Activated naive CD4-positive, alpha-beta T cell treated with anti-CD3 and anti-CD28 coated beads, Interleukin-2, amount 10 ng/mL, durations not matched to agents 7 days and 5 days (primary cell): ENCODE measurements around the gene HOXD12.
A peak's percentile ranks its signal among the peaks of the same experiment; 100 is the strongest.

Experiments used
- CTCF ChIA-PET: fragments of 350-600 bp; sonication (Branson Sonifier 250); formaldehyde crosslinking; loops from one replicate; lab custom pipeline; 2021; ENCODE audit warnings: antibody characterized with exemption; lab: Charles Lee
- DNase-seq: peaks from one replicate; pipeline ENCODE4 v3.0.0-alpha.2; 2020
- H3K27ac Mint-ChIP-seq: one replicate; pipeline ENCODE4 v1.8.0; 2021; ENCODE audit warnings: mild to moderate bottlenecking, moderate library complexity, mixed read lengths
- H3K27me3 Mint-ChIP-seq: one replicate; pipeline ENCODE4 v1.8.0; 2021; ENCODE audit warnings: mild to moderate bottlenecking, mixed read lengths
- H3K36me3 Mint-ChIP-seq: one replicate; pipeline ENCODE4 v1.8.0; 2021; ENCODE audit warnings: mixed read lengths
- H3K4me1 Mint-ChIP-seq: one replicate; pipeline ENCODE4 v1.8.0; 2021; ENCODE audit warnings: mixed read lengths
- H3K4me3 Mint-ChIP-seq: one replicate; pipeline ENCODE4 v1.8.0; 2021; ENCODE audit warnings: mild to moderate bottlenecking, moderate library complexity, mixed read lengths
- H3K9me3 Mint-ChIP-seq: one replicate; pipeline ENCODE4 v1.8.0; 2021; ENCODE audit warnings: mixed read lengths

HOXD12 gene

DNA sequence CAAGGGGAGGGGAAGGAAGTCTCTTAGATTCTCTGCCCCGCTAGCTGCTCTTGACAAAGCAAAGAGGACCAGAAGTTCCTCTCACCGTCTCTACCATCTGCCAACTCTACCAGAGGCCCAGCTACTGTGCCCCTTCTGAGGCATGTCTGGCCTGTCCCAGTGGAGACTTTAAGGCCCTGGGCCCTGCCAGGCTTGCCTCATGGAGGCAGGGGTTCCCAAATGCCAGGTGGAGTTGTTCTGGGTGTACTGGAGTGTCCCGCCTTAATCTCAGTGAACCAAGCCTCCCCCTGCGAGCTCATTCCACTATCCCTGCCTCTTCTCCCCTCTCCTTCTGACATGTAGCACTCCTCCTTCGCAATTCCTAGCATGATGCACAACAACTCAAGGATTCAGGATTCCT, 2.2 kb downstream of the HOXD12 start:
- CTCF ChIA-PET: interaction anchor here (0.9 to 1.4 kb wide), 3 partner anchors 25 to 39 kb away, joined by 3 to 4 read pairs (median 4); no protein-coding TSS in a partner anchor
- Mint-ChIP-seq H3K4me3 (no peak overlapping the region), H3K4me1 (peaks cover 15% of the 10 kb centered on the region), H3K27me3 (peaks cover 100% of the 10 kb centered on the region), H3K9me3 (peaks cover 3% of the 10 kb centered on the region), H3K27ac (no peak overlapping the region), H3K36me3 (peaks cover 5% of the 10 kb centered on the region)
- DNase-seq: no peak

DNA sequence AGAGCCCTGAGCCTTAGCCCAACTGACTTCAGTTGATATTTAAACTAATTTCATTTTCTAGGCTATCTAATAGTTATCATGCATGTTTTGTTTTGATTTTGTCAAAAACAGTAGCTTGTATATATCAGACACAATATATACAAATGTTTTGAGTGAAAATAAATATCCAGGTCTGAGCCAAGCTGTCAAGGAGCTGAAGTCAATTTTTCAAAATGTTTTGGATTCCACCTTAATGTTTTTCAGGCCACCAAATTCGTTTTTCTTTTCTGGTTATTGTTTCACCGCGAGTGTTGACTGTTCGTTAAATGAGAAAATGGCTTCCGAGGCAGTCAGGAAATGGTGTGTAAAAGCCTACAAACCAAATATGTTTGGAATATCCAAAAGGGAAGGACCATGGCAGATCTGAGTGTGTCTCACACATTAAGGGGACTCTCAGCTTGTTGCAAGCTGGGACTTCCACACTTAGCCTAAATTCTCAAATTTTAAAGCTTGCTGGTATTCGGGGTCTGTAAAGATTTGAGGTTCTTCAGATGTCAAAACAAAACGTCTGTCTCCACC, 2.8 kb downstream of the HOXD12 start:
- CTCF ChIA-PET: interaction anchor here (0.8 to 1.4 kb wide), 4 partner anchors 18 to 38 kb away, joined by 3 to 5 read pairs (median 4); no protein-coding TSS in a partner anchor
- Mint-ChIP-seq H3K36me3 (peaks cover 5% of the 10 kb centered on the region), H3K27ac (no peak overlapping the region), H3K27me3 (peaks cover 100% of the 10 kb centered on the region), H3K4me3 (no peak overlapping the region), H3K4me1 (peaks cover 10% of the 10 kb centered on the region), H3K9me3 (peaks cover 3% of the 10 kb centered on the region)
- DNase-seq: no peak

DNA sequence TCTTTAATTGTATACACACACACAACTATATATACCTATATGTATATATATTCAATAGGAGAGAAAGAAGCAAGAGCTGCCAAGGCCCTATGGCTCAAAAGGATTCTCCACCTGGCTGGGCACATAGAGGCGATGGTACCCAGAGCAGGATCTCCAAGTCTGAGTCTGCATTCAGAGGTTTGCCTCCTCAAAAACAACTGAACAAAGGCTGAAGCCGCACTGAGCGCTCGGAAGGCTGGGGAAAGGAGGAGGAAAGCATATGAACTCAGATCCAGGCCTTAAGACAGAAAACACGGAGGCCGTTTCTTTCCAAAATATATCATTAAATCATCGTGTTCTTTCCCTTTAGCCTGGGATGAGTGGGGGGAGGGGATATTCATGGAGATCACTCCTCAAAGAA, 3.6 kb downstream of the HOXD12 start:
- Mint-ChIP-seq H3K9me3 (peaks cover 3% of the 10 kb centered on the region), H3K4me3 (no peak overlapping the region), H3K36me3 (peaks cover 5% of the 10 kb centered on the region), H3K27ac (no peak overlapping the region), H3K4me1 (peaks cover 5% of the 10 kb centered on the region), H3K27me3 (peaks cover 96% of the 10 kb centered on the region)
- DNase-seq: no peak
- CTCF ChIA-PET: interaction anchor here (1.4 kb wide), 1 partner anchor 24 kb away, joined by 4 read pairs; no protein-coding TSS in a partner anchor

DNA sequence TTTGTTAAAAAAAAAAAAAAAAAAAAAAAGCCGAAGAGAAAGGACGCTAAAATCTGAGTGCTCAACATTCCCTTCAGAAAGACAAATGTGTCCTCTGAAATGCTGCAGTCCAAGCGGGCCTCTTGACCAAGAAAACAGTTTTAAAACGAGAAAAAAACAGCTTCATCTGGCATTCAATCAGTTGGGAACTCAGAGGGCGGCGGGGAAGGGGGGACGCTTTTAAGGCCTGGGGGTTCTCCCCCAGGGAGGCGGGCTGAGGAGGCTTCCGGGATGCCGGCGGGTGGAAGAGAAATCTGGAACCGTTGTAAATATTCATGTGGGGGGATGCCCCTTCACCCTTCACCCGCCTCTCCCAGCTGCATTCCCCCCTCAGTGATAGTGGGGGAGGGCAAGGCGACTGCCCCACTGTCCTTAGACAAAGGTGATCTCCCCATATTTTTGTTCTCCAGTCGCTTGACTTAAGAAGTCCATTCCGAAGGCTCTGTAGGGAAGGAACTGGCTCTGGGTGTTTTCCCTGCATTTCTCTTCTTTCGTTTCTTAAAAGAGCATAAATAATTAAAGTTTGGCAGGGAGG, 4.2 kb downstream of the HOXD12 start:
- CTCF ChIA-PET: no interaction called here
- no peak for DNase-seq
- Mint-ChIP-seq H3K9me3 (peaks cover 3% of the 10 kb centered on the region), H3K4me3 (no peak overlapping the region), H3K27me3 (peaks cover 96% of the 10 kb centered on the region), H3K27ac (no peak overlapping the region), H3K4me1 (peaks cover 6% of the 10 kb centered on the region), H3K36me3 (peaks cover 5% of the 10 kb centered on the region)

DNA sequence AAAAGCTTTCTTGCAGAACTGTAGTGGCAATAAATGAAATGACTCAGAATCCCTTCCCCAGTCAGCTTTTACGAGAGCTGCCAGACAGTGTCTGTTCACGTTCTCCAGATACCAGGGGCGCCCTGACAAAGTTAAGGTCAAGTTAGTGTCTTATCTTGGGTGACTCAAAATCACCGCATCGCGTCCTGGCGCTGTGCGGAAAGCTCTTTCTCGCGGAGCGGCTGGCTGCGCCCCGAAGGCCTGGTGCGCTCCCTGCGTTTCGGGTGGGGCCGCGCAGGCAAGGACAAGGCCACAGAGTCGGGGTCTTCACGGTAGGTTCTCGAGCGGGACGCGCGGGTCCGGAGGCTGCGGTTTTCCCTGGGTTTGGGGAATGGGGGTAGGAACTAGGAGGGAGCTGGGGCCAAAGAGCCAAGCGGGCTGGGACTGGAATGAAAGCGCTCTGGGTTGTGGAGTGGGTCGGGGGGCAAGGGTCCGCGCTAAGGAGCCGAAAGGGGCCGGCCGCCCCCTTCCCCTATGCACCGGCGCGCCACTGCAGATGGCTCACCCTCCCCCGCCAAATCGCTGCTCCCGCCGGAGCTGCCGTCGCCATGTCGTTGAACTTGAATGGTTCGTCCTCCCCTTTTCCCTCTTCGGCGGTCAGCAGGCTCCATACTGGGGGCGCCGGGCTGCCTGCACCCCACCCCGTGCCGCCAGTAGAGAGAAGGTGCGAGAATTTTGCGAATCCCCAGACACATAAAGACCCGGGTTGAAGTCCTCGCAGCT, 4.9 kb downstream of the HOXD12 start:
- H3K4me1 Mint-ChIP-seq: peaks cover 7% of the 10 kb centered on the region
- CTCF ChIA-PET: no interaction called here
- peaks cover 7% of the 10 kb centered on the region for H3K36me3 Mint-ChIP-seq
- peak overlapping the region; percentile 73 for H3K27ac Mint-ChIP-seq
- no peak for DNase-seq
- H3K27me3 Mint-ChIP-seq: peaks cover 96% of the 10 kb centered on the region
- H3K9me3 Mint-ChIP-seq: peaks cover 4% of the 10 kb centered on the region
- no peak overlapping the region for H3K4me3 Mint-ChIP-seq

DNA sequence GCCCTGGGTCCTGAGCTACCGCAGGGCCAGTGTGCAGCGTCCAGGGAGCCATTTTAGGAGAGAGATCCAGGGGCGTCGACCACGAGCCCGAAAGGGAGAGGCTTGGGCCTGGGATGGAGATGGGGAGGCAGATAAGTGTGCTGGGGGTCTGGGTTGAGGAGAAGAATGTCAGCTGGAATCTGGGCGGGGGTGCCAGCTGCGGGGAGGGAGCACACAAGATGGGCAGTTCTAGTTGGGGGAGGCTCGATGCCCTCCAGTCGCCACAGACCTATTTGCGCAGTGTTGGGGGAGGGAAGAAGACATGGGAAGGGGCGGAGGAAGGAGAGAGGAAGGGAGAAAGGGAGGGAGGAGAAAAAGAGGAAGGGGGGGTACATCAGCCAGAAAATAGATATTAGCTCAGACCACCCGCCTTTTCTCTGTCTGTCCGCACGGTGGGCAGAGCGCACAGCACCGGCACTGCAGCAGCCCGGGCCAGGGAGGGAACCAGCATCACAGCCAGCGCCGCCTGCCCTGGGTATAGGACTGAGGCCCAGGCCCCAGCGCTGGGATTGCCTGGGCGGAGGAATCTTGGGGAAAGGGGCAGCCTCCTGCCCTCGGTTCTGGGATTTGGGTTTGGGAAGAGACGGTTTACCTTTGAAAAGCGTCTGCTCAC, 5.6 kb downstream of the HOXD12 start:
- peaks cover 4% of the 10 kb centered on the region for H3K9me3 Mint-ChIP-seq
- H3K36me3 Mint-ChIP-seq: peaks cover 7% of the 10 kb centered on the region
- no peak for DNase-seq
- H3K4me1 Mint-ChIP-seq: peaks cover 7% of the 10 kb centered on the region
- CTCF ChIA-PET: no interaction called here
- peak overlapping the region; percentile 45 for H3K27ac Mint-ChIP-seq
- peaks cover 95% of the 10 kb centered on the region for H3K27me3 Mint-ChIP-seq
- no peak overlapping the region for H3K4me3 Mint-ChIP-seq

DNA sequence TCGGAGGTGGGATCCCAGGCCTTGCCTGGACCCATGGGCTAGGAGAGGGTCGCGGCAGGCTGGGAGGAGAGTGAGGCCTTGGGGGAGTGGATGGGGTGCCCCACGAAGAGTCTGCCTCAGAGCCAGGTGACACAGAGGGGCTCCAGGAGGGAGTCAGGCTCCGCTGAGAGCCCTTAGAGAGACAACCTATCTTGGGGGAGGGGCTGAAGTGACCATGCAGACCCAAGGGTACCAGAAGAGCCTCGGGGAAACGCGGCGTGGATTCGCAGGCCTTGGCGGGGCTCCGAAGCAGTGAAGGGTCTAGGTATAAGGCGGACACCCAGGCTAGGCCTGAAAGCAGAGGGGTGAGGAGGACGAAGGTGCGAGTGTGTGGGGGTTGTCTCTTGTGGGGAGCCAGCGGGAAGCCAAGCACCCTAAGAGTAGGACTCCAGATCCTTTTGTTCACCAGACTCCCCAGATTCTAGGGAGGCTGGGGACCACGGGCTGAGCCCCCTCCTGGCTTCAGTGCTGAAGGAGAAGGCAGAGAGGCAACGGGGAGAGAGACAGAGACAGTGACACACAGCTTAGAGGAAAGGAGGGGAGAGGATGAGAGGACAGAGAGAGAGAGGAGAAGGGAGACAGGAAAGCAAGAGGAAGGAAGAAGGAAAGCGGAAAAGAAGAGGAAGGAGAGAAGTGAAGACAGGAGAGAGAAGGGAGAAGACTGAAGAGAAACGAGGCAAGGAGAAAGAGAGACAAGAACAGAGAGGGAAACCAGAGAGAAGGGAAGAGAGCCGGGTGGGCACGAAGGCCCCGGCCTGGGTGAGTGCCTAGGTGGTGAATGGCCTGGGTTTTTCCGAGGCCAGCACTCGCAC, 6.4 kb downstream of the HOXD12 start:
- CTCF ChIA-PET: no interaction called here
- Mint-ChIP-seq H3K27me3 (peaks cover 92% of the 10 kb centered on the region), H3K27ac (peak overlapping the region; percentile 82), H3K36me3 (peaks cover 7% of the 10 kb centered on the region), H3K4me3 (peak overlapping the region; percentile 43), H3K4me1 (peaks cover 7% of the 10 kb centered on the region), H3K9me3 (peaks cover 4% of the 10 kb centered on the region)
- no peak for DNase-seq

DNA sequence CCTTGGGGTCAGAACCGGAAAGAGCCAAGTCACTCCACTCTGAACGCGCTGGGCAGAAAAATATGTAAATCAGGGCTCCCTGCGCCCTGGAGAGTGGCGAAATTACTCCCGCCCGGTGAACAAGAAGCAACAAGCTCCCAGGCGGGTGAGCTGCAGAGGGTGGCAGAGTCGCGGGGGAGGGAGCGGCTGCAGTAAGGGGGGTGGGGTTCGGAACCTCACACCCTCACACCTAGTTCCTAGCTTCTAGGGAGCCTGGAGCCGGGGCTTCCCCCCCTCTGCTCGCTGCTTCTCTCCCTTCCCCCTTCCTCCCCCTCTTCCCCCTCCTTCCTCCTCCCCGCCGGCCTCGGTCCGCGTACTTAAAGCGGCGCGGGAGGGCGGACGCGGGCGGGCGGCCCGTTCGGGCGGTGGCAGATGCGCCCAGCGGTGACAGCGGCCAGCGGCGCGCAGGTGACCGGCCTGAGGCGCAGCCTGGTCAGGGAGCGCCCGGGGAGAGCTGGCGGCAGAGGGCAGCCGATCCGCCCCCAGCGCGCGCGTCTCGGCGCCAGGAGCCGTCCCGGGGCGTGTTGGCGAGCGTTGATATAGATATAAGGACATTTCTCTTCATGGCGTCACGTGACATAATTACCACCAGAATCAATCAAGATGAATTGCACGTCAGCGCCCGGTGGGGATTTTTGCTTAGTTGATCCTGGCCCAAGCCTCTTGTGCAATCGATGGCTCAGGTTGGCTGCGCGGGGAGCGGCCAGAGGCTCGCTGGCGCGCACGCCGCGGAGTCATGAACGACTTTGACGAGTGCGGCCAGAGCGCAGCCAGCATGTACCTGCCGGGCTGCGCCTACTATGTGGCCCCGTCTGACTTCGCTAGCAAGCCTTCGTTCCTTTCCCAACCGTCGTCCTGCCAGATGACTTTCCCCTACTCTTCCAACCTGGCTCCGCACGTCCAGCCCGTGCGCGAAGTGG, 7.3 kb downstream of the HOXD12 start, which contains the start of gene HOXD11:
Gene HOXD11 (plus strand): TSS at position 700 of the 959 bp plus-strand sequence. CDS start 76 bp downstream, at position 776.
- H3K27ac Mint-ChIP-seq: peak within 1 kb of the TSS; percentile 82
- no peak for DNase-seq
- CTCF ChIA-PET: no interaction called here
- peaks cover 7% of the 10 kb centered on the region for H3K4me1 Mint-ChIP-seq
- H3K36me3 Mint-ChIP-seq: peaks cover 9% of the 10 kb centered on the region
- peaks cover 4% of the 10 kb centered on the region for H3K9me3 Mint-ChIP-seq
- H3K4me3 Mint-ChIP-seq: peak within 1 kb of the TSS; percentile 43
- peaks cover 92% of the 10 kb centered on the region for H3K27me3 Mint-ChIP-seq

DNA sequence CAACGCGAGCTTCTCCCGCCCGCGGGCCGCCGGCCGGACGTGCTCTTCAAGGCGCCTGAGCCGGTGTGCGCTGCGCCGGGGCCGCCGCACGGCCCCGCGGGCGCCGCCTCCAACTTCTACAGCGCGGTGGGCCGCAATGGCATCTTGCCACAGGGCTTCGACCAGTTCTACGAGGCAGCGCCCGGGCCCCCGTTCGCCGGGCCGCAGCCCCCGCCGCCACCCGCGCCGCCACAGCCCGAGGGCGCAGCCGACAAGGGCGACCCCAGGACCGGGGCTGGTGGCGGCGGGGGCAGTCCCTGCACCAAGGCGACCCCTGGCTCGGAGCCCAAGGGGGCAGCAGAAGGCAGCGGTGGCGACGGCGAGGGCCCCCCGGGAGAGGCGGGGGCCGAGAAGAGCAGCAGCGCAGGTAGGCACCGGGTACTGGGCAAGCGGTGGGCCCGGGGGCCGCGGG, 8.2 kb downstream of the HOXD12 start:
- peaks cover 7% of the 10 kb centered on the region for H3K4me1 Mint-ChIP-seq

DNA sequence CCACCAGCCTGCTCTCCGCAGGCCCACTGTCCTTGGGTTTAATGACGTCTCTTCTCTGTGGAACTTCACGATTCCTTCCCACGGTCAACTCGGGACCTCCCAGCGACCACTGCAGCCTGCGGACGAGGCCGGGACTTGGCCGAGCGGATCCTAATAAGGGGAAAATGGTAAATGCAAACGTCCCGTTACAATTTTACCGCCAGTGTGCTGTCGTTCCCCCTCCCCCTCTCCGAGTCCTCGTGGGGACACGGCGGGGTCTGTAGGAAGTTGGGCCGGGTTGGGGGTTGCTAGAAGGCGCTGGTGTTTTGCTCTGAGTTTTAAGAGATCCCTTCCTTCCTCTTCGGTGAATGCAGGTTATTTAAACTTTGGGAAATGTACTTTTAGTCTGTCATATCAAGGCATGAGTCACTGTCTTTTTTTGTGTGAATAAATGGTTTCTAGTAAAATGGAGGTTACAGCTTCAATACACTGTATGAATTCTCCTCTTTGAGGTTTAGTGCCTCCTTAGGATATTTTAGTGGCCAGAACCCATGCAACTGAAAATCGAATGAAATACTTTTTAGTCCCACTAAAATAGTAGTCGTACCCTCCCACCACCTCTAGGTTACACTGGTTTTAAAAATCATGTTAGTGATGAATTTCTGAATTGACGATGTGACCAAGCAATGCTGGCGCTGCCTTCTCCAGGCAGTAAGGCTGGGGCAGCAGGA, 9.8 kb downstream of the HOXD12 start:
- peak overlapping the region; percentile 66 for H3K27ac Mint-ChIP-seq
- CTCF ChIA-PET: interaction anchor here (0.8 to 2.3 kb wide), 6 partner anchors 11 to 419 kb away, joined by 3 to 12 read pairs (median 4); no protein-coding TSS in a partner anchor
- peaks cover 7% of the 10 kb centered on the region for H3K4me1 Mint-ChIP-seq
- peaks cover 9% of the 10 kb centered on the region for H3K36me3 Mint-ChIP-seq
- peaks cover 4% of the 10 kb centered on the region for H3K9me3 Mint-ChIP-seq
- H3K4me3 Mint-ChIP-seq: peak overlapping the region; percentile 24
- DNase-seq: no peak
- H3K27me3 Mint-ChIP-seq: peaks cover 92% of the 10 kb centered on the region

More for the DNA sequence above, 8.2 kb downstream of the HOXD12 start:
- Mint-ChIP-seq H3K36me3 (peaks cover 9% of the 10 kb centered on the region), H3K27ac (no peak overlapping the region), H3K9me3 (peaks cover 4% of the 10 kb centered on the region), H3K27me3 (peaks cover 92% of the 10 kb centered on the region), H3K4me3 (no peak overlapping the region)
- CTCF ChIA-PET: no interaction called here
- DNase-seq: no peak

DNA sequence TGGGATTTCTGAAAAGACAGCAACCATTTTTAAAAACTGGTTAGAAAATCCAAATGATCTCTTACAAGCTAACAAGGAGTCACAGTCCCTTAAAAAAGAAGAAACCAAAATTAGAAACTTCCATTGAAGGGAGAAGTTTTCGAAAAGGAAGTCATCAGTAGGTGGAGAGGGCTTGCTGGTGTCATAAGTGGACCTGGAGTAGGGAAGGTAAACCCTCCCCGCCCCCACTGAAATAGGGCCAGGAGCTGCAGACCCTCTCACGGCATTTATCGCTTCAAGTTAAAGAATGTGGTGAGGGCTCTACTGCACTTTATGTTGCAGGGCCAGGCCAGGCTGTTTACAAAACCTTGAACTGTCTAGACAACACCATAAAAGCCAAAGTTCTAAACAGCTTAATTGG, 10.4 kb downstream of the HOXD12 start:
- H3K4me3 Mint-ChIP-seq: no peak overlapping the region
- H3K4me1 Mint-ChIP-seq: peaks cover 7% of the 10 kb centered on the region
- CTCF ChIA-PET: interaction anchor here (0.7 to 2.3 kb wide), 8 partner anchors 10 to 1625 kb away, joined by 3 to 12 read pairs (median 4); no protein-coding TSS in a partner anchor
- DNase-seq: no peak
- peaks cover 4% of the 10 kb centered on the region for H3K9me3 Mint-ChIP-seq
- peaks cover 9% of the 10 kb centered on the region for H3K36me3 Mint-ChIP-seq
- peaks cover 92% of the 10 kb centered on the region for H3K27me3 Mint-ChIP-seq
- peak overlapping the region; percentile 66 for H3K27ac Mint-ChIP-seq
